NCI-H2171 treated with DMSO at 0.1 percent for 48 hours (cell line): ENCODE measurements around the gene TNFAIP2.

Experiments used
- DNase-seq: peaks from one replicate; lab custom pipeline; 2025; lab: John Stamatoyannopoulos, UW

The TNFAIP2 gene

GRCh38 chr14:103123634-103124500 lies 606 bp downstream of the TNFAIP2 start:
- DNase-seq, result no peak

DNA sequence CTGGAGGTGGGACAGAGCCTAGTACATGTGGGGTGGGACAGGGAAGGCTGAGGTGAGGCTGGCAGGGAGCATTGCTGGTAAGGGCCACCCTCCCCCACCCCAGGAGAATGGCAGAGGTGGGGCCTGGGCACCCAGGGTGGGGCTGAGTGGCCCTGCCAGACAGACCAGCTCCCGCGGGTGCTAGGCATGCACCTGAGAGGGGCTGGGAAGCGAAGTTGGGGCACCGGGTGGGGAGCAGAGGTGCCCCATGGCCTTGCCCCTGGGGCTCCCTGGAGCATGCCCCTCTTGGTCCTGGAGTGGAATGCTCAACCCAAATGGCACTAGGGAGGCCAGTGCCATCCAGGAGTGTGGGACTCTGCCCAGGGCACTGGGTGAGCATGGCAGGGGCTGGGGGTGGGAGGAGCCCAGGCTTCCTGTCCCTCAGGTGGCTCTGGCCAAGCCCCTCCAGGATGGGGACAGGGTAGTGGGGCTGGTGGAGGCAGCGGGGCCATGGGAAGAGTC lies 1.3 kb downstream of the TNFAIP2 start:
- no peak for DNase-seq

- no peak for DNase-seq
Observed at GRCh38 chr14:103125098-103126070, 2.1 kb downstream of the TNFAIP2 start.

DNA sequence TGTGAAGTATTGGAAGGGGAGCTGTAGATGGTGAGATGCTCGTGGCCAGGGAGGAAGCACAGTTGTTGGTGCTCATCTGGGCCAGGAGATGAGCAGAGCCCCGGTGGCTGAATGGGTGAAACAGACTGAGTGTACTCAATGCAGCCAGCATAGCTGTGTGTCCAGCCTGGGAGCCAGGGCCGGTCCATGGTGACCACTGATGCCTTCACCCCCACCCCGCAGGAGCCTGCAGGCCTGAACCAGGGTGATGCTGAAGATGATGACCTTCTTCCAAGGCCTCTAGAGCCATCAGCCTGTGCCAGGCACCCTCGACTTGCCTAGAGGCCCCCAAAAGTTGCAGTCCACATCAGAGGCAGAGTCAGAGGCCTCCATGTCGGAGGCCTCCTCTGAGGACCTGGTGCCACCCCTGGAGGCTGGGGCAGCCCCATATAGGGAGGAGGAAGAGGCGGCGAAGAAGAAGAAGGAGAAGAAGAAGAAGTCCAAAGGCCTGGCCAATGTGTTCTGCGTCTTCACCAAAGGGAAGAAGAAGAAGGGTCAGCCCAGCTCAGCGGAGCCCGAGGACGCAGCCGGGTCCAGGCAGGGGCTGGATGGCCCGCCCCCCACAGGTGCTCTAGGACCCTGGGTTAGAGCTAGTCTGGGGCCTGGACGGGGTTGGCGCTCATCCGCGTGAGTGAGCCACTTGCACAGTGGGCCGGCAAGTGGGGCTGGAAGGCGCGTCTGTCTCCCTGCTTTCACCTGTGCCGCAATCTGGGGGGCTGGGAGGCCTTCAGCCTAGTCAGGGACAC lies 3.0 kb downstream of the TNFAIP2 start:
- no peak for DNase-seq

- DNase-seq, result no peak
Observed at GRCh38 chr14:103126873-103127304, 3.6 kb downstream of the TNFAIP2 start.

DNA sequence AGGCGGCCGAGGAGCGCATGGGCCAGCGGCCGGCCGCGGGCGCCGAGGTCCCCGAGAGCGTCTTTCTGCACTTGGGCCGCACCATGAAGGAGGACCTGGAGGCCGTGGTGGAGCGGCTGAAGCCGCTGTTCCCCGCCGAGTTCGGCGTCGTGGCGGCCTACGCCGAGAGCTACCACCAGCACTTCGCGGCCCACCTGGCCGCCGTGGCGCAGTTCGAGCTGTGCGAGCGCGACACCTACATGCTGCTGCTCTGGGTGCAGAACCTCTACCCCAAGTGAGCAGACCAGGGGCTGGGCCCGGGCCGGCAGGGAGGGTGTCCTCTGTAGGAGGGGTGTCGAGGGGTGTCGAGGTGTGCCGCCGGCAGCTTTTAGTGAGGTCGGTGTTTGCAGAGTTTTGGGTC lies 4.1 kb downstream of the TNFAIP2 start:
- no peak for DNase-seq

DNA sequence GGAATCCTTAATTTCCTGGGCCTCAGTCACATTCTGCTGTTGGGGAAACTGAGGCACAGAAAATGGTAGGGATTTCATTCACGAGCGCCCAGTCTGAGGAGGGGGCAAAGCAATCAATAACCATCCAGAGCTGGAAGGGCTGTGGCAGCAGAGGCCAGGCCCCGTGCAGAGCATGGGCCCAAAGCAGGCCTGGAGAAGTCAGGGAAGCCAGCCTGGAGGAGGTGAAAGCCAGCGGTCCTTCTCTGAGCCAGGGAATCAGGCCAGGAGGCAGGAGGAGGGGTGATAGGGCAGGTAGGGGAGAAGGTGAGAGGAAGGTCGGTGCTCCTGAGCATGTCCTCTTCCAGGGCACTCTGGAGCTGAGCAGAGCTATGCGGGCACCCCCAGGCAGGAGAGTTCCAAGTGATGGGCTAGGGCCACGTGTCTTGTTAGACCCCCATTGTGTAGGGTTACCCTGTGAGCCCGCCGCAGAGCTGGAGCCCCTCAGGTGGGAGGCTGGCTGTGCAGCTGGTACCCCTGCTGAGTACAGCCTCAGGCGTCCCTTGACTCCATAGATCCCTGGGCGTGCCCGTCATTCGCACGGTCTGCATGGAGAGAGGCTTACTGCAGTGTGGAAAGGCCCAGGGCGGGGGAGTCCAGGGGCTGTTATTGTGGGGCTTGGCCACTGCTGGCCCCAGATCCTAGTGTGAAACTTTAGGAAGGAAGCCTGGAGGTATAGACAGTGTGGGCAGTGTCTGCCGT lies 4.8 kb downstream of the TNFAIP2 start:
- no peak for DNase-seq

DNA sequence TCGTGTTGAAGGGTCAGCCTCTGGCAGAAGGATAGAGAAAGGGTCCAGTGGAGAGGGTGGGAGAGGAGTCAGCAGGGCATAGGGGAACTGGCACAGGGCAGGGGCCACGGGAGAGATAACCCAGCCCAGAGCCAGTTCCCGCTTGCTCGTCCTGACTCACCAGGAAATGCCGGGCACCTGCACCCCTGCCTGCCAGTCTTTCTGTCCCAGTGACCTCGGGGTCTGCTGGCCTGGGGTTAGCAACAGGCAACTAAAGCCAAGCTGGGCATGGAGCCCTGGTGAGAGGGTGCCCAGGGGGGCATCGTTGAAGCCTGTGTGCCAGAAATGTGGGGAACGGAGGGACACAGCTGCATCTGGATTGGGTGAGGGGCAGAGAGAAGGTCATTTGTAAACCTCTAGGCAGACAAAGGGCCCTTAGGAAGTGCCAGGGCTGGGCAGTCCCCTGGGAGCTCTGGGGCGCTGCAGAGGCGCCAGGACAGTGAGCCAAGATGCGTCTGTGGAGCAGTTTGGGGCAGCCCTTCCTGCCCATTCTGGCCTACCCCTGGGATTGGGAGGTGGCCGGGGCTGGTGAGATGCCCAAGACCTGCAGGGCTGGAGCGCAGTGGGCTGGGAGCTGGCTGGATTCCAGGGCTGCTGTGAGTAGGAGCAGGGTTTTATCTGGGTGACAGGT lies 5.5 kb downstream of the TNFAIP2 start:
- DNase-seq, result no peak

DNA sequence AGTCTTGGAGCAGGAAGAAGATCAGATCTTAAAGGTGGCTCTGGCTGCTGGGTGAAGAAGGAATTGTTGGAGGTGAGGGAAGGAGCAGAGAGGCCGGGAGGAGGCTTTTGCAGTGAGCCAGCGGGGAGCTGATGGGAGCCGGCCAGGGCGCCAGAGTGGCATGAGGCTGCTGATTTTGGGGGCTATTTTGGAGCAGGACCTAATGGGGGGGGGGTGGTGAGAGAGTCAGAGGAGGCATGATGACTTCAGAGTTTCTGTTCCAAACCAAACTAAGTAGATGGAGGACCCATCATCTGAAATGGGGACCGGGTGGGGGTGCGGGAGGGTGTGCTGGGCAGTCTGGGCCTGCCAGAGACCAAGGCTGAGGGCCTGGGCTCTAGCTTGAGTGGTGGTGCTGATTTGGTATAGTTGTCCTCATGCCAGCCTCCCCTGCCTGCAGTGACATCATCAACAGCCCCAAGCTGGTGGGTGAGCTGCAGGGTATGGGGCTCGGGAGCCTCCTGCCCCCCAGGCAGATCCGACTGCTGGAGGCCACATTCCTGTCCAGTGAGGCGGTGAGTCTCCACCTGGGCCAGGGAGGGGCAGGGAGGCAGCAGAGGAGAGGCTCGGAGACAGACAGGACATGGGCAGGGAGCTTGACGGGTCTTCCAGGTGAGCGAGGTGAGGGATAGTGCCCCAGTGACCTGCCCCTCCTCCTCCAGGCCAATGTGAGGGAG lies 6.2 kb downstream of the TNFAIP2 start:
- no peak for DNase-seq

DNA sequence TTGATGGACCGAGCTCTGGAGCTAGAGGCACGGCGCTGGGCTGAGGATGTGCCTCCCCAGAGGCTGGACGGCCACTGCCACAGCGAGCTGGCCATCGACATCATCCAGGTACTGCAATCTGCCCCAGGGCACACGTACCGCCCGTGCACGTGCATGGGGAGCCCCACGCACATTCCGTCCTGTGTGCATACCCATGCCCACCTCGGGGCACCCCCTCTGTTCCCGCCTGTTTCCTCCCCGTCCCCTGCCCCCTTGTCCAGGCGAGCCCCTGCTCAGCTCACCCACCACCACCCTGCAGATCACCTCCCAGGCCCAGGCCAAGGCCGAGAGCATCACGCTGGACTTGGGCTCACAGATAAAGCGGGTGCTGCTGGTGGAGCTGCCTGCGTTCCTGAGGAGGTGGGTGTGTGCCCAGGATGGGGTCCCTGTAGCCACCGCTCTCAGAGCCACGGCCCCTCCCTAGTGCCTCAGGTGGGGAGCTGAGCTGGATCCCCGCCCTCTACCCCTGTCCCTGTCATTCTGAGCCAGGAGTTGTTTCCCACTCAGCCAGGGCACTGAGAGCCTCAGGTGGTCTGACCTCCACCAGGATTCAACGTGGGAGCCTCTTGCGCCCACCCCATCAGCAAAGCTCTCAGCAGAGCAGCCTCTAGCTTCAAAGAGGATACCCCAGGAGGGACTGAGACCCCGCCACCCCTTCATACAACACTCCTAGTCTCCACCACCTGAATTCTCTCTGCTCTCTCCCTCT lies 6.9 kb downstream of the TNFAIP2 start:
- no peak for DNase-seq

DNA sequence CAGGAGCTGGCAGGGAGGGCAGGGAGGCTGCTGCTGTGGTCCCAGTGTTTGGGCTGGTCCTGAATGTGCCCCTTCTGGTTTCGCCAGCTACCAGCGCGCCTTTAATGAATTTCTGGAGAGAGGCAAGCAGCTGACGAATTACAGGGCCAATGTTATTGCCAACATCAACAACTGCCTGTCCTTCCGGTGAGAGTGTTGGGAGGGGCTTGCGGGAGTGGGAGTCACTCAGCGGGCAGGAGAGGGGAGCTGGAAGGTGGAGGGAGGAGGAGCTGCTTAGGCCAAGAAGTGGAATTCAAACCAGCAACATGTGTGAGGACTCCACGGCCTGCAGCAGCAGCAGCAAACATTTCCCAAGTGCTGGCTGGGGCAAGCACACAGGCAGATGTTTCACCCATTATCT lies 7.7 kb downstream of the TNFAIP2 start:
- no peak for DNase-seq

DNA sequence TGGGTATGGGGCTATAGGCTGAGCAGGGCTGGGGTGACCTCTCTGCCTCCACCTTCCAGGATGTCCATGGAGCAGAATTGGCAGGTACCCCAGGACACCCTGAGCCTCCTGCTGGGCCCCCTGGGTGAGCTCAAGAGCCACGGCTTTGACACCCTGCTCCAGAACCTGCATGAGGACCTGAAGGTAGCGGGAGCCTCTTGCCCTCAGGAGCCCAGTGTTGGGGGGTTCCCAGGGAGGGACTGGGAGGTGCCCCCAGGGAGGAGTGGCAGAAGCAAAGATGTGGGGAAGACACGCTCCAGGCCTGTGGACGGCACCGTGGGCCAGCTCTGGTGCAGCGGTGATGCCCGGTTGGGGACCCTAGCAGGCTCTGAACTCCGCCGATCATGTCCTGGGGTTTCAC lies 8.3 kb downstream of the TNFAIP2 start:
- DNase-seq, result no peak

- no peak for DNase-seq
Observed at GRCh38 chr14:103132381-103133209, 9.3 kb downstream of the TNFAIP2 start.

DNA sequence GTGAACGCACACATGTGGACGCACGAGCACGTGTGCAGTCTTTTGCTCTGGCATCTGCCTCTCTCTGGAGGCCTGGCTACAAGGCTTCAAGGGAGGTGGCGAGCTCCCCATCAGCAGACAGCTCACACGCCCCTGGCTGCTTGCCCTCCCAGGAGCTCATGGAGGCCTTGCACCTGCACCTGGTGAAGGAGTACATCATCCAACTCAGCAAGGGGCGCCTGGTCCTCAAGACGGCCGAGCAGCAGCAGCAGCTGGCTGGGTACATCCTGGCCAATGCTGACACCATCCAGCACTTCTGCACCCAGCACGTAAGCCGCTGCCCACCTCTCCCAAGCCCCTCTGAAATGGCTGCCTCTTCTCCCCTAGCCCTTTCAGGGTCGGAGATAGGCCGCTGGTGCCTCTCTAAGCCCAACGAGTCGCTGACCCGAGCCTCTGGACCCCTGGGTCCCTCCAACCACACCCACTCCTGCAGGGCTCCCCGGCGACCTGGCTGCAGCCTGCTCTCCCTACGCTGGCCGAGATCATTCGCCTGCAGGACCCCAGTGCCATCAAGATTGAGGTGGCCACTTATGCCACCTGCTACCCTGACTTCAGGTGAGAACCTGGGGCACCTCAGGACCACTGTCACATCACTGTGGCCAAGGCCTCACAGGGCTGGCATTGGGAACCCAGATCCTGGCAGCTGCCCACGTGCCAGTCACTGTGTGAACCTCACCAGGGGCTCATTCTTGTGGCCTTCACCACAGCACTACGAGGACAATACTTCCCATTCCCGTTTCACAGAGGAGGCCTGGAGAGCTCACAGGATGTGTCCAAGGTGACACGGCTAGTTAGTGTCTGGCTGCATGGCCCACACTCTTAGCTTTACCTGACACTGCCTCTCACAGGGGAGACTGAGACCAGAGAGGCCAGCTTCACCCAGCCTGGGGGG lies 10.2 kb downstream of the TNFAIP2 start:
- no peak for DNase-seq

- no peak for DNase-seq
Observed at GRCh38 chr14:103134405-103134804, 11.1 kb downstream of the TNFAIP2 start.

GRCh38 chr14:103134919-103135318 lies 11.7 kb downstream of the TNFAIP2 start:
- no peak for DNase-seq
